Coronary artery (tissue), 2 donors: ENCODE measurements around the gene HOXC6.
A peak's percentile ranks its signal among the peaks of the same experiment; 100 is the strongest.

Experiments
- DNase-seq: peaks from one replicate; pipeline ENCODE4 v3.0.0-alpha.2; 2017; ENCODE audit warnings: low spot score
- H3K27ac ChIP-seq, 2 donors: fragments of 200-600 bp; sonication (generic); one replicate each; pipeline ENCODE4 v1.5.1; 2016 to 2019
- H3K4me3 ChIP-seq: fragments of 200-600 bp; sonication (generic); 2 replicates; pipeline ENCODE4 v1.5.1; 2016; ENCODE audit warnings: mild to moderate bottlenecking, moderate library complexity
- TF ChIP-seq, protein P1 (sequence below): fragments of 200-600 bp; sonication (generic); IDR thresholded peaks from one replicate; pipeline ENCODE4 v1.5.1; 2019; ENCODE audit warnings: antibody characterized with exemption

HOXC6 gene

GRCh38 chr12:54014377-54015017, 13.7 kb upstream of the HOXC6 start:
- TF ChIP-seq, protein P1, sequence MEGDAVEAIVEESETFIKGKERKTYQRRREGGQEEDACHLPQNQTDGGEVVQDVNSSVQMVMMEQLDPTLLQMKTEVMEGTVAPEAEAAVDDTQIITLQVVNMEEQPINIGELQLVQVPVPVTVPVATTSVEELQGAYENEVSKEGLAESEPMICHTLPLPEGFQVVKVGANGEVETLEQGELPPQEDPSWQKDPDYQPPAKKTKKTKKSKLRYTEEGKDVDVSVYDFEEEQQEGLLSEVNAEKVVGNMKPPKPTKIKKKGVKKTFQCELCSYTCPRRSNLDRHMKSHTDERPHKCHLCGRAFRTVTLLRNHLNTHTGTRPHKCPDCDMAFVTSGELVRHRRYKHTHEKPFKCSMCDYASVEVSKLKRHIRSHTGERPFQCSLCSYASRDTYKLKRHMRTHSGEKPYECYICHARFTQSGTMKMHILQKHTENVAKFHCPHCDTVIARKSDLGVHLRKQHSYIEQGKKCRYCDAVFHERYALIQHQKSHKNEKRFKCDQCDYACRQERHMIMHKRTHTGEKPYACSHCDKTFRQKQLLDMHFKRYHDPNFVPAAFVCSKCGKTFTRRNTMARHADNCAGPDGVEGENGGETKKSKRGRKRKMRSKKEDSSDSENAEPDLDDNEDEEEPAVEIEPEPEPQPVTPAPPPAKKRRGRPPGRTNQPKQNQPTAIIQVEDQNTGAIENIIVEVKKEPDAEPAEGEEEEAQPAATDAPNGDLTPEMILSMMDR: no peak
- no peak overlapping the region for H3K27ac ChIP-seq
- H3K4me3 ChIP-seq: peak overlapping the region; percentile 48
- no peak for DNase-seq

DNA sequence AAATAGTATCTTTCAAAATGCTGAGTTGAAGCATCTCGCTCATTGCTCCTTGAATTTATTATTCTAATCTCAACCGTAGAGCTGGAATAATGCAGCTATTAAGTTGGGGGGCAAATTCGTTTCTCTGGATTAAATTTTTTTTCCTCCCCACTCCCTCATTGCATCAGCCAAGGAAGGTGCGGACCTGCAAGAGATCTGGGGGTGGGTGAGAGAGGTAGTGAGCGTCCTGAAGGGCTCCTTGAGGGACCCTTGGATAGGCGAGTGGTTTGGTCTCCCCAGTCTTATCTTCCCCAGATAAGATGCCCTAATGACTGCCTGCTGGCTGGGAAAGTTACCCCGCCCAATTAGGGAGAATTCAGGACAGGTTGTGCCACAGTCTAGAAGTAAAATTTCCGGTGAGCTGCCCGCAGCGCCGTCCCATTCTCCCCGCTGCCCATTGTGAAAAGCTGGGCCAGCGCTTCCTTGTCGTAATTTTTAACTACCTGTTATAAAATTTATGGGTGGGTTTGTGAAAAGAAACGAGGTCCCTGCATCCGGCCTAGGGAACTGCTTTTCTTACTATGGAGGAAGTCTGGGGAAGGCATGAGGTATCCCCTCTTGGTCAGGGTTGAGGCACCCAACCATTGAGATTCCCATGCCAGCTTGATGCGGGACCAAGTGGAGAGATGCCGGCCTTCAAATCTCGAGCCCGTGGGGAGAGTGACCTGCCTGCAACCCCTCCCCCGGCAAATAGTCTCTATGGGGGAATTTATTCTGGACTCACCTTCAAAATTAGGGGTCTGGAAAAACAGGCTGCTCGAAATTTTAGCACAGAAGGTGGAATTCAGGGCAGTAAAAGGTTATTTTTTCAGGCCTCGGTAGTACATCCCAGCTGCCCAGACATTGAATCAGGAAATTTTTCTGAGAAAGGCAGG, 13.0 kb upstream of the HOXC6 start:
- Histone ChIP-seq H3K27ac (no peak overlapping the region), H3K4me3 (no peak overlapping the region)
- TF ChIP-seq, protein P1: no peak
- no peak for DNase-seq

DNA sequence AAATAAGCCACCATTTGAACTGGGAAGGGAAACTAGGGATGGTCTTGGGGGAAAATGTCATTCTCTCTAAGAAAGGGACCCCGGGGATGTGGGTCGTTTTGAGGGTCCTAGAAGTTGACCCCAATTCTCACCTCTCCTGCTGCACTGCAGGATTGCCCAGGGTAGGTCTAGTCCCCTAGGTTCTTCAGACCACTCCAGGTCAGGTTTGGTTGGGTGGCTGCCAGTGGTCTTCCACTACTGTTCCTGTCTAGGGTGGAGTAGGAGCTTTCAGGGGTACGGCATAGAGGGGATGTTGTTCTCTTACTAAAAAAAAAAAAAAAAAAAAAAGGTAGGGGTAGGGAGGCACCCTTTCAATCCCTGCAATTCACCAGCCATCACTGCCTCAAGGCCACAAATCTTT, 12.2 kb upstream of the HOXC6 start:
- no peak for DNase-seq
- no peak overlapping the region for H3K27ac ChIP-seq

GRCh38 chr12:54016478-54016964, 11.7 kb upstream of the HOXC6 start:
- no peak overlapping the region for H3K27ac ChIP-seq
- no peak for DNase-seq
- H3K4me3 ChIP-seq: peak overlapping the region; percentile 71

More for the DNA sequence above, 12.2 kb upstream of the HOXC6 start:
- no peak overlapping the region for H3K4me3 ChIP-seq
- TF ChIP-seq, protein P1: no peak

DNA sequence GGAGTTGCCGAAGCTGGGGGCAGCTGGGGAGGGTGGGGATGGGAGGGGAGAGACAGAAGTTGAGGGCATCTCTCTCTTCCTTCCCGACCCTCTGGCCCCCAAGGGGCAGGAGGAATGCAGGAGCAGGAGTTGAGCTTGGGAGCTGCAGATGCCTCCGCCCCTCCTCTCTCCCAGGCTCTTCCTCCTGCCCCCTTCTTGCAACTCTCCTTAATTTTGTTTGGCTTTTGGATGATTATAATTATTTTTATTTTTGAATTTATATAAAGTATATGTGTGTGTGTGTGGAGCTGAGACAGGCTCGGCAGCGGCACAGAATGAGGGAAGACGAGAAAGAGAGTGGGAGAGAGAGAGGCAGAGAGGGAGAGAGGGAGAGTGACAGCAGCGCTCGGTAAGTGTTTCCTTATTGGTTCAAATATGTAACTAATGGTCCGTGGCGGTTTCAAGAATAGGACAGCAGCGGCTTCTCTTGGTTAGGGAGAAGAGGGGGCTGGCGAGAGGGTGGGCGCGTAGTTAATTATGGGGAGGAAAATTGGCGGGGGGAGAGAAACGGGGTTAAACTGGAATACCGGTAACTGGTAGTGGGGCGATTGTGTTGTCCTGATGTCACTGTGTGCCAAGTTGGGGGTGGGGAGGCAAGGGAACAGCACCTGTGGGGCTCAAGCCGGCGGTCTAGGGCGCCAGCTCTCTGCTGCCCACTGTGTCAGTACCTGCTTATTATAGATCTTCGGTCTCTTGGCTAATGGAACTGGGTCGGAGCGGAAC, 11.0 kb upstream of the HOXC6 start:
- Histone ChIP-seq H3K27ac (peak overlapping the region in 1 of 2 donors; percentile 1), H3K4me3 (peak overlapping the region; percentile 71)
- TF ChIP-seq, protein P1: no peak
- DNase-seq: no peak

More at GRCh38 chr12:54016478-54016964, 11.7 kb upstream of the HOXC6 start:
- TF ChIP-seq, protein P1: no peak

GRCh38 chr12:54017878-54018467, 10.3 kb upstream of the HOXC6 start:
- no peak for DNase-seq
- Histone ChIP-seq H3K4me3 (peak overlapping the region; percentile 71), H3K27ac (peak overlapping the region in 1 of 2 donors; percentile 1)
- TF ChIP-seq, protein P1: no peak
